HCT116 (cell line): ENCODE data around the gene COL4A1.

ENCODE experiments used
- EZH2 ChIP-seq: fragments of 200-600 bp; sonication (generic); IDR thresholded peaks from 2 replicates; pipeline ENCODE4 v1.6.1; 2017; ENCODE audit warnings: antibody characterized with exemption, mixed run types
- POLR2A ChIP-seq: IDR thresholded peaks from 2 replicates; pipeline ENCODE4 v1.7.0; 2011; ENCODE audit warnings: borderline replicate concordance; ENCODE audit not compliant: insufficient read depth, insufficient read length; ENCODE audit errors: extremely low read depth
- POLR2AphosphoS5 ChIP-seq: IDR thresholded peaks from 2 replicates; pipeline ENCODE4 v1.6.1; 2011; ENCODE audit warnings: mild to moderate bottlenecking, low read depth, low read length, moderate library complexity
- TCF7L2 ChIP-seq: IDR thresholded peaks from 2 replicates; pipeline ENCODE4 v1.7.0; 2011; ENCODE audit warnings: borderline replicate concordance, inconsistent platforms; ENCODE audit not compliant: insufficient read depth, insufficient read length; ENCODE audit errors: extremely low read depth
- YY1 ChIP-seq: IDR thresholded peaks from 2 replicates; pipeline ENCODE4 v1.6.1; 2011; ENCODE audit warnings: low read length, low read depth, moderate library complexity, mild to moderate bottlenecking; ENCODE audit not compliant: insufficient replicate concordance; ENCODE audit errors: extremely low read depth
- TF ChIP-seq, protein P1 (sequence below), 3 experiments: fragments of 200-600 bp in 1 of 3; sonication (generic) in 1 of 3; IDR thresholded peaks in 2 of 3; conservative IDR thresholded peaks in 1 of 3; 2 replicates each; pipeline ENCODE4 v1.5.1; 2012 to 2017; ENCODE audit warnings: low read depth in 2 of 3, low read length in 2 of 3, antibody characterized with exemption in 1 of 3, borderline replicate concordance in 1 of 3, control low read depth in 1 of 3, mild to moderate bottlenecking in 1 of 3, mixed read lengths in 1 of 3, mixed run types in 1 of 3, moderate library complexity in 1 of 3; ENCODE audit not compliant: insufficient read depth in 1 of 3
- TF ChIP-seq, protein P2 (sequence below): IDR thresholded peaks from 2 replicates; pipeline ENCODE4 v1.6.1; 2011; ENCODE audit warnings: mild to moderate bottlenecking, low read length, moderate library complexity; ENCODE audit not compliant: insufficient replicate concordance; ENCODE audit errors: extremely low read depth

DNA sequence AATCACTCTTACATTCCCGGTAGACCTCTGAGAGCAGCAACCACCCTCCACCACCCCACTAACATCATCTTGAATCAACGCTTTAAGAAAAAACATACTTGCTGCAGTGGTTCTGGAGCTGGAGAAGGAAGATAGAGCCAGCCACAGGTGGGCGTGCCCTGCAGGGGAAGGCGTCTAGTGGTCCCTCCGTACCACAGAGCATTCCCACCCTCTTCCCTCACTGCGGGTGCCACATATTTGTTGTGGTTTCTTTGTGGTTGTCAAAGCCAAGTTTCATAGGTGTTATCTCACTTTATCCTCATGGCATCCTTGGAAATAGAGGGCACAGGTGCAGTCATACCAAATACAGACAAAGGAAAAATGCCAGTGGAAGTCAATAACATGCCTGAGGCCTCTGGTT lies 22.3 kb upstream of the COL4A1 start:
- TF ChIP-seq TCF7L2 (no peak), POLR2AphosphoS5 (no peak), POLR2A (no peak), YY1 (no peak), EZH2 (no peak)
- TF ChIP-seq, protein P1, sequence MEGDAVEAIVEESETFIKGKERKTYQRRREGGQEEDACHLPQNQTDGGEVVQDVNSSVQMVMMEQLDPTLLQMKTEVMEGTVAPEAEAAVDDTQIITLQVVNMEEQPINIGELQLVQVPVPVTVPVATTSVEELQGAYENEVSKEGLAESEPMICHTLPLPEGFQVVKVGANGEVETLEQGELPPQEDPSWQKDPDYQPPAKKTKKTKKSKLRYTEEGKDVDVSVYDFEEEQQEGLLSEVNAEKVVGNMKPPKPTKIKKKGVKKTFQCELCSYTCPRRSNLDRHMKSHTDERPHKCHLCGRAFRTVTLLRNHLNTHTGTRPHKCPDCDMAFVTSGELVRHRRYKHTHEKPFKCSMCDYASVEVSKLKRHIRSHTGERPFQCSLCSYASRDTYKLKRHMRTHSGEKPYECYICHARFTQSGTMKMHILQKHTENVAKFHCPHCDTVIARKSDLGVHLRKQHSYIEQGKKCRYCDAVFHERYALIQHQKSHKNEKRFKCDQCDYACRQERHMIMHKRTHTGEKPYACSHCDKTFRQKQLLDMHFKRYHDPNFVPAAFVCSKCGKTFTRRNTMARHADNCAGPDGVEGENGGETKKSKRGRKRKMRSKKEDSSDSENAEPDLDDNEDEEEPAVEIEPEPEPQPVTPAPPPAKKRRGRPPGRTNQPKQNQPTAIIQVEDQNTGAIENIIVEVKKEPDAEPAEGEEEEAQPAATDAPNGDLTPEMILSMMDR (IDR thresholded peaks at IDR 0.05 in 2 of 3, conservative IDR thresholded peaks at IDR 0.05 in 1 of 3; ENCODE audit: borderline replicate concordance in 1 of 3, insufficient read depth in 1 of 3, low read depth in 2 of 3, low read length in 2 of 3): no peak
- TF ChIP-seq, protein P2, sequence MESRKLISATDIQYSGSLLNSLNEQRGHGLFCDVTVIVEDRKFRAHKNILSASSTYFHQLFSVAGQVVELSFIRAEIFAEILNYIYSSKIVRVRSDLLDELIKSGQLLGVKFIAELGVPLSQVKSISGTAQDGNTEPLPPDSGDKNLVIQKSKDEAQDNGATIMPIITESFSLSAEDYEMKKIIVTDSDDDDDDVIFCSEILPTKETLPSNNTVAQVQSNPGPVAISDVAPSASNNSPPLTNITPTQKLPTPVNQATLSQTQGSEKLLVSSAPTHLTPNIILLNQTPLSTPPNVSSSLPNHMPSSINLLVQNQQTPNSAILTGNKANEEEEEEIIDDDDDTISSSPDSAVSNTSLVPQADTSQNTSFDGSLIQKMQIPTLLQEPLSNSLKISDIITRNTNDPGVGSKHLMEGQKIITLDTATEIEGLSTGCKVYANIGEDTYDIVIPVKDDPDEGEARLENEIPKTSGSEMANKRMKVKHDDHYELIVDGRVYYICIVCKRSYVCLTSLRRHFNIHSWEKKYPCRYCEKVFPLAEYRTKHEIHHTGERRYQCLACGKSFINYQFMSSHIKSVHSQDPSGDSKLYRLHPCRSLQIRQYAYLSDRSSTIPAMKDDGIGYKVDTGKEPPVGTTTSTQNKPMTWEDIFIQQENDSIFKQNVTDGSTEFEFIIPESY: no peak
